ENCODE data around the gene TFAP2E. TPM values are rescaled to one million over a fixed set of nuclear protein-coding genes. Genes with fewer than 3 reads are reported as not detected.
A peak's percentile ranks its signal among the peaks of the same experiment; 100 is the strongest.

The TFAP2E gene
- total RNA-seq: under 0.01 and 0.29 TPM in 2 replicates

DNA sequence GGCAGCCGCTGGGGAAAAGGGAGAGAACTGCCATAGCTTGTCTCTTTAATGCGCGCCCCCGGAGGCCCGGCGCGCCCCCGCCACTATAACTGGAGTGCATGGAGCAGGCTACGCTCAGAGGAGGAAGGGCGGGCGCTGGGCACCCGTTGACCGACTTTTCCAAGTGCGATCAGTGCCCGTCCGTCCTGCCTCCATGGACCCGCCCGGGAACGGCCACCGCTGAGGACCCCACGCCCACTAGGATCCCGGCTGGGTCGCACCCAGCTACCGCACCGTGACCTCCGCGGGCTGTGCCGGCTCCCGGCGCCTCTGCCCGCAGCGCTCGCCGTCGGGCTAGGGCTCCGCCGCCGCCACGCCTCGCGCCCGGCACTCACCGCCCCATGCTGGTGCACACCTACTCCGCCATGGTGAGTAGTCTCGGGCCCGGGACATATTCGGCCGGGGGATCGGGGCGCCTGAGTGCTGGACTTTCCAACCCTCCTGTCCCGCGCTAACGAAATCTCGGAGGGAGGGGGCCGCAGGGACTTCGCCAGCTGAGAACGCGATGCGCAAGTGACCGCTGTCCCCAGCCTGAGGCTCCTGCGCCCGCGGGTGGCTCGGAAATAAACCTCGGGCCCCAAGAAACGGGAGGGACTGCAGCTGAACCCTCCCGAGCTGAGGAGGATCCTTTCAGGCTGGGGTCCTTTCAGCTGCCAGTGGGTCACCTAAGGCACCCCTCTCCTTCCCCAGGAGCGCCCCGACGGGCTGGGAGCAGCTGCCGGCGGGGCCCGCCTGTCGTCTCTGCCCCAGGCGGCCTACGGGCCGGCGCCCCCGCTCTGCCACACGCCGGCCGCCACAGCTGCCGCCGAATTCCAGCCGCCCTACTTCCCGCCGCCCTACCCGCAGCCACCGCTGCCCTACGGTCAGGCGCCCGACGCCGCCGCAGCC lies at the start of gene TFAP2E:
TFAP2E (plus strand) TSS at position 117 of the 927 bp plus-strand sequence; CDS start at position 381, 264 bp downstream.
- Histone ChIP-seq H3K4me3 (ENCODE audit: insufficient read depth, low read length) (peak within 1 kb of the TSS; percentile 78), H3K27me3 (ENCODE audit: insufficient read depth, low read length) (peaks cover 3% of the 10 kb centered on the region), H3K27ac (ENCODE audit: low read depth, low read length) (no peak within 1 kb of the TSS), H3K4me2 (ENCODE audit: insufficient read depth, low read length) (peak within 1 kb of the TSS; percentile 81), H4K20me1 (ENCODE audit: insufficient read depth, low read length) (no peaks in the 10 kb centered on the region), H3K9me3 (ENCODE audit: low read depth, low read length) (no peaks in the 10 kb centered on the region), H3K4me1 (ENCODE audit: insufficient read depth, low read length) (peaks cover 25% of the 10 kb centered on the region), H2AFZ (ENCODE audit: low read length) (peak within 1 kb of the TSS; percentile 67), H3K36me3 (ENCODE audit: insufficient read depth, low read length) (no peaks in the 10 kb centered on the region), H3K79me2 (ENCODE audit: insufficient read depth, low read length) (no peaks in the 10 kb centered on the region)
- TF ChIP-seq, protein P1, sequence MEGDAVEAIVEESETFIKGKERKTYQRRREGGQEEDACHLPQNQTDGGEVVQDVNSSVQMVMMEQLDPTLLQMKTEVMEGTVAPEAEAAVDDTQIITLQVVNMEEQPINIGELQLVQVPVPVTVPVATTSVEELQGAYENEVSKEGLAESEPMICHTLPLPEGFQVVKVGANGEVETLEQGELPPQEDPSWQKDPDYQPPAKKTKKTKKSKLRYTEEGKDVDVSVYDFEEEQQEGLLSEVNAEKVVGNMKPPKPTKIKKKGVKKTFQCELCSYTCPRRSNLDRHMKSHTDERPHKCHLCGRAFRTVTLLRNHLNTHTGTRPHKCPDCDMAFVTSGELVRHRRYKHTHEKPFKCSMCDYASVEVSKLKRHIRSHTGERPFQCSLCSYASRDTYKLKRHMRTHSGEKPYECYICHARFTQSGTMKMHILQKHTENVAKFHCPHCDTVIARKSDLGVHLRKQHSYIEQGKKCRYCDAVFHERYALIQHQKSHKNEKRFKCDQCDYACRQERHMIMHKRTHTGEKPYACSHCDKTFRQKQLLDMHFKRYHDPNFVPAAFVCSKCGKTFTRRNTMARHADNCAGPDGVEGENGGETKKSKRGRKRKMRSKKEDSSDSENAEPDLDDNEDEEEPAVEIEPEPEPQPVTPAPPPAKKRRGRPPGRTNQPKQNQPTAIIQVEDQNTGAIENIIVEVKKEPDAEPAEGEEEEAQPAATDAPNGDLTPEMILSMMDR (IDR thresholded peaks at IDR 0.05; ENCODE audit: extremely low read depth, low read depth, low read length): no peak
- peak; percentile 99 for DNase-seq (ENCODE audit: insufficient read length, low spot score, missing footprints)

DNA sequence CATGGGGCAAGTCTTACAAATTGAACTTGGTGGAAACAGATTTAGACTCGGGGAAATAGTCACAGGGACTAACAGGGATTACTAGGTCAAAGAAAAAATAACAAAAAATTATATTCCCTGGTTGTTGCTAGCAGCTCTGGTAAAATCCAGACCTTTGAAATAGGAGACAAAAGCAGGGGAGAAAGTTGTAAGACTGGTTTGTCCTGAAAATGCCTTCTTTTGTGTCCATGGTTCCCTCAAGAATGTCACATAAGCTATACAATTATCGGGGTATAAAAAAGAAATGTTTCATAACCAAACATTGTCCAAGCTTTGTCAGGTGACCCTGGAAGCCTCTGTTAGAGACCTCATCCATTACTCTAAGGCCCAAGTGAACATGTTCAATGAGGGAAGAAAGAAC lies 49.0 kb upstream of the TFAP2E start:
- no peak overlapping the region for H3K27ac ChIP-seq (ENCODE audit: low read depth, low read length)
- no peak for DNase-seq (ENCODE audit: insufficient read length, low spot score, missing footprints)
- H4K20me1 ChIP-seq (ENCODE audit: insufficient read depth, low read length): no peaks in the 10 kb centered on the region
- H3K4me1 ChIP-seq (ENCODE audit: insufficient read depth, low read length): no peaks in the 10 kb centered on the region
- no peak overlapping the region for H2AFZ ChIP-seq (ENCODE audit: low read length)
- H3K79me2 ChIP-seq (ENCODE audit: insufficient read depth, low read length): peaks cover 5% of the 10 kb centered on the region
- no peaks in the 10 kb centered on the region for H3K9me3 ChIP-seq (ENCODE audit: low read depth, low read length)
- H3K4me2 ChIP-seq (ENCODE audit: insufficient read depth, low read length): no peak overlapping the region
- H3K27me3 ChIP-seq (ENCODE audit: insufficient read depth, low read length): no peaks in the 10 kb centered on the region
- no peaks in the 10 kb centered on the region for H3K36me3 ChIP-seq (ENCODE audit: insufficient read depth, low read length)
- TF ChIP-seq, protein P1 (IDR thresholded peaks at IDR 0.05; ENCODE audit: extremely low read depth, low read depth, low read length): no peak
- H3K4me3 ChIP-seq (ENCODE audit: insufficient read depth, low read length): no peak overlapping the region

DNA sequence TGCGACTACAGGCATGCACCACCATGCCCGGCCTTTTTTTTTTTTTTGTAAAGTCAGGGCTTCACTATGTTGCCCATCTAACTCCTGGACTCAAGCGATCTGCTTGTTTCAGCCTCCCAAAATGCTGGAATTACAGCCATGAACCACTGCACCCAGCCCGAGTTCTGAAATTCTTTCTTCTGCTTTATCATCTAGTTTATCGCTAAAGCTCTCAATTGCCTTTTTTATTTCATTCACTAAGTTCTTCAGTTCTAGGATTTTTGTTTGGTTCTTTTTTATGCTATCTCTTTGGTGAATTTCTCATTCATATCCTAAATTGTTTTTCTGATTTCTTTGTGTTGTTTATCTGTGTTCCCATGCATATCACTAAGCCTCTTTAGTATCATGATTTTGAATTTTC lies 42.9 kb upstream of the TFAP2E start:
- Histone ChIP-seq H3K27ac (ENCODE audit: low read depth, low read length) (no peak overlapping the region), H3K79me2 (ENCODE audit: insufficient read depth, low read length) (peaks cover 21% of the 10 kb centered on the region), H3K4me2 (ENCODE audit: insufficient read depth, low read length) (no peak overlapping the region), H3K36me3 (ENCODE audit: insufficient read depth, low read length) (no peaks in the 10 kb centered on the region), H2AFZ (ENCODE audit: low read length) (no peak overlapping the region), H3K4me1 (ENCODE audit: insufficient read depth, low read length) (peaks cover 7% of the 10 kb centered on the region), H3K4me3 (ENCODE audit: insufficient read depth, low read length) (no peak overlapping the region), H3K27me3 (ENCODE audit: insufficient read depth, low read length) (no peaks in the 10 kb centered on the region), H3K9me3 (ENCODE audit: low read depth, low read length) (no peaks in the 10 kb centered on the region), H4K20me1 (ENCODE audit: insufficient read depth, low read length) (no peaks in the 10 kb centered on the region)
- no peak for DNase-seq (ENCODE audit: insufficient read length, low spot score, missing footprints)
- TF ChIP-seq, protein P1 (IDR thresholded peaks at IDR 0.05; ENCODE audit: extremely low read depth, low read depth, low read length): no peak

DNA sequence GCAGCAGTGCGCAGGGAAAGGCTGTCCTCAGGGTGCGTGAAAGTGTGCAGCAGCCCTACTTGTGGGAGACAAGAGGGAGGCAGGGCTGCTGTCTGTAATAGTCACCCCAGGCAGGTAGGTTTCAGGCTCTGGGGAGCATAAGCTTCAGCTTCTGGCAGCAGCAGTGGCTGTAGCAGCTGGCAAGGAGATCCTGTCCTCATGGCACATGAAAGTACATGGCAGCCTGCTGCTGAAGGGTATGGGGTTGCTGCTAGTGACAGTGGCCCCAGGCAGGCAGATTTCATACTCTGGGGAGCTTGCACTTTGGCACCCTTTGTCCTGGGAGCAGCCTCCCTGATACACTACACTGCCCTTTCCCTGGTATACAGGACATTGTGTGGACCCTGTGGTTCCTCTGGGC lies 42.2 kb upstream of the TFAP2E start:
- Histone ChIP-seq H3K27me3 (ENCODE audit: insufficient read depth, low read length) (no peaks in the 10 kb centered on the region), H3K4me3 (ENCODE audit: insufficient read depth, low read length) (no peak overlapping the region), H3K4me1 (ENCODE audit: insufficient read depth, low read length) (peaks cover 7% of the 10 kb centered on the region), H4K20me1 (ENCODE audit: insufficient read depth, low read length) (no peaks in the 10 kb centered on the region), H3K36me3 (ENCODE audit: insufficient read depth, low read length) (no peaks in the 10 kb centered on the region), H3K79me2 (ENCODE audit: insufficient read depth, low read length) (peaks cover 29% of the 10 kb centered on the region), H3K4me2 (ENCODE audit: insufficient read depth, low read length) (no peak overlapping the region), H2AFZ (ENCODE audit: low read length) (no peak overlapping the region), H3K27ac (ENCODE audit: low read depth, low read length) (no peak overlapping the region), H3K9me3 (ENCODE audit: low read depth, low read length) (no peaks in the 10 kb centered on the region)
- DNase-seq (ENCODE audit: insufficient read length, low spot score, missing footprints): no peak
- TF ChIP-seq, protein P1 (IDR thresholded peaks at IDR 0.05; ENCODE audit: extremely low read depth, low read depth, low read length): no peak
